Pulmonary artery endothelial cell (primary cell): ENCODE measurements around the gene NCAN. TPM values are rescaled to one million over a fixed set of nuclear protein-coding genes. Genes with fewer than 3 reads are reported as not detected.

Experiments
- DNase-seq: peaks from one replicate; pipeline ENCODE4 v3.0.0-alpha.2; 2011; ENCODE audit warnings: low read depth, low spot score
- total RNA-seq: library from RNA; depleted of rRNA; stranded (reverse); fragments of >200 nt; gene quantifications from 2 replicates; pipeline ENCODE4 v1.2.3, GENCODE V29; 2014

NCAN gene
- total RNA-seq, 1 donor from 2014 or later = not detected

- DNase-seq = no peak
These were observed 47.0 kb downstream of the NCAN start for GRCh38 chr19:19258589-19259338.

- DNase-seq = peak; percentile 4
These were observed 48.0 kb downstream of the NCAN start for GRCh38 chr19:19259741-19260140.

GRCh38 chr19:19260417-19261214, 48.9 kb downstream of the NCAN start:
- DNase-seq = no peak

GRCh38 chr19:19261350-19262189, 49.8 kb downstream of the NCAN start:
- no peak for DNase-seq

GRCh38 chr19:19262190-19263057, 50.7 kb downstream of the NCAN start:
- DNase-seq = no peak

GRCh38 chr19:19263886-19264487, 52.2 kb downstream of the NCAN start:
- no peak for DNase-seq

GRCh38 chr19:19267305-19267704, 55.5 kb downstream of the NCAN start:
- no peak for DNase-seq

- DNase-seq = no peak
These were observed 57.0 kb downstream of the NCAN start for GRCh38 chr19:19268453-19269385.

- DNase-seq = no peak
These were observed 58.4 kb downstream of the NCAN start for GRCh38 chr19:19269952-19270694.

GRCh38 chr19:19270749-19271571, 59.2 kb downstream of the NCAN start:
- DNase-seq = no peak

- DNase-seq = no peak
These were observed 60.3 kb downstream of the NCAN start for GRCh38 chr19:19271828-19272599.

GRCh38 chr19:19274146-19274545, 62.4 kb downstream of the NCAN start:
- no peak for DNase-seq

GRCh38 chr19:19274716-19275565, 63.2 kb downstream of the NCAN start:
- no peak for DNase-seq

- no peak for DNase-seq
These were observed 64.6 kb downstream of the NCAN start for GRCh38 chr19:19276386-19276785.

- no peak for DNase-seq
These were observed 65.1 kb downstream of the NCAN start for GRCh38 chr19:19276851-19277250.

GRCh38 chr19:19278315-19278714, 66.6 kb downstream of the NCAN start:
- no peak for DNase-seq
